ENCODE measurements around the gene ING2. TPM values are rescaled to one million over a fixed set of nuclear protein-coding genes. Genes with fewer than 3 reads are reported as not detected.

ING2 gene
- total and polyA plus RNA-seq, 4 donors = 3.9 to 8.8 (median 5.1) TPM

- Histone ChIP-seq H3K9me3 (ENCODE audit: control insufficient read depth in 4 of 4, low read length in 3 of 4) (no peaks in the 10 kb centered on the region), H3K4me3 (ENCODE audit: low read depth in 1 of 3, low read length in 3 of 3) (peak overlapping the region; percentile 71 to 98 (median 79)), H3K9ac (ENCODE audit: low read depth in 1 of 2, low read length in 2 of 2) (peak overlapping the region; percentile 75 to 76), H3K27ac (ENCODE audit: low read depth in 1 of 2, low read length in 2 of 2) (peak overlapping the region; percentile 87 to 97), H3K36me3 (ENCODE audit: control insufficient read depth in 4 of 4, insufficient read depth in 3 of 4, low read depth in 1 of 4, low read length in 3 of 4) (no peaks in the 10 kb centered on the region), H3K4me1 (ENCODE audit: control insufficient read depth in 4 of 4, insufficient read depth in 4 of 4, low read length in 3 of 4) (peaks cover 6 to 26% (median 9%) of the 10 kb centered on the region in 4 donors), H3K27me3 (ENCODE audit: control insufficient read depth in 4 of 4, insufficient read depth in 4 of 4, low read length in 3 of 4) (no peaks in the 10 kb centered on the region)
- TF ChIP-seq FOXA1 (IDR thresholded peaks at IDR 0.05) = peak; percentile 60
- peak in 1 of 2 donors; percentile 60 for TF ChIP-seq GABPA (IDR thresholded peaks at IDR 0.05 in 1 of 2, conservative IDR thresholded peaks at IDR 0.05 in 1 of 2)
- no peak for TF ChIP-seq JUND (IDR thresholded peaks at IDR 0.05)
- peak in 1 of 2 donors; percentile 63 for TF ChIP-seq EGR1 (IDR thresholded peaks at IDR 0.05; ENCODE audit: low read depth in 2 of 2)
- peak; percentile 75 for TF ChIP-seq SP1 (IDR thresholded peaks at IDR 0.05)
- peak; percentile 55 for TF ChIP-seq YY1 (IDR thresholded peaks at IDR 0.05)
- TF ChIP-seq, protein P1, sequence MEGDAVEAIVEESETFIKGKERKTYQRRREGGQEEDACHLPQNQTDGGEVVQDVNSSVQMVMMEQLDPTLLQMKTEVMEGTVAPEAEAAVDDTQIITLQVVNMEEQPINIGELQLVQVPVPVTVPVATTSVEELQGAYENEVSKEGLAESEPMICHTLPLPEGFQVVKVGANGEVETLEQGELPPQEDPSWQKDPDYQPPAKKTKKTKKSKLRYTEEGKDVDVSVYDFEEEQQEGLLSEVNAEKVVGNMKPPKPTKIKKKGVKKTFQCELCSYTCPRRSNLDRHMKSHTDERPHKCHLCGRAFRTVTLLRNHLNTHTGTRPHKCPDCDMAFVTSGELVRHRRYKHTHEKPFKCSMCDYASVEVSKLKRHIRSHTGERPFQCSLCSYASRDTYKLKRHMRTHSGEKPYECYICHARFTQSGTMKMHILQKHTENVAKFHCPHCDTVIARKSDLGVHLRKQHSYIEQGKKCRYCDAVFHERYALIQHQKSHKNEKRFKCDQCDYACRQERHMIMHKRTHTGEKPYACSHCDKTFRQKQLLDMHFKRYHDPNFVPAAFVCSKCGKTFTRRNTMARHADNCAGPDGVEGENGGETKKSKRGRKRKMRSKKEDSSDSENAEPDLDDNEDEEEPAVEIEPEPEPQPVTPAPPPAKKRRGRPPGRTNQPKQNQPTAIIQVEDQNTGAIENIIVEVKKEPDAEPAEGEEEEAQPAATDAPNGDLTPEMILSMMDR (IDR thresholded peaks at IDR 0.05; ENCODE audit: low read depth, low read length, missing input control) = peak; percentile 39
- TF ChIP-seq RAD21 (IDR thresholded peaks at IDR 0.05) = peak; percentile 57 to 60
- peak; percentile 88 for TF ChIP-seq REST (IDR thresholded peaks at IDR 0.05)
- TF ChIP-seq, protein P2, sequence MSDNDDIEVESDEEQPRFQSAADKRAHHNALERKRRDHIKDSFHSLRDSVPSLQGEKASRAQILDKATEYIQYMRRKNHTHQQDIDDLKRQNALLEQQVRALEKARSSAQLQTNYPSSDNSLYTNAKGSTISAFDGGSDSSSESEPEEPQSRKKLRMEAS (IDR thresholded peaks at IDR 0.05) = no peak
- TF ChIP-seq, protein P3, sequence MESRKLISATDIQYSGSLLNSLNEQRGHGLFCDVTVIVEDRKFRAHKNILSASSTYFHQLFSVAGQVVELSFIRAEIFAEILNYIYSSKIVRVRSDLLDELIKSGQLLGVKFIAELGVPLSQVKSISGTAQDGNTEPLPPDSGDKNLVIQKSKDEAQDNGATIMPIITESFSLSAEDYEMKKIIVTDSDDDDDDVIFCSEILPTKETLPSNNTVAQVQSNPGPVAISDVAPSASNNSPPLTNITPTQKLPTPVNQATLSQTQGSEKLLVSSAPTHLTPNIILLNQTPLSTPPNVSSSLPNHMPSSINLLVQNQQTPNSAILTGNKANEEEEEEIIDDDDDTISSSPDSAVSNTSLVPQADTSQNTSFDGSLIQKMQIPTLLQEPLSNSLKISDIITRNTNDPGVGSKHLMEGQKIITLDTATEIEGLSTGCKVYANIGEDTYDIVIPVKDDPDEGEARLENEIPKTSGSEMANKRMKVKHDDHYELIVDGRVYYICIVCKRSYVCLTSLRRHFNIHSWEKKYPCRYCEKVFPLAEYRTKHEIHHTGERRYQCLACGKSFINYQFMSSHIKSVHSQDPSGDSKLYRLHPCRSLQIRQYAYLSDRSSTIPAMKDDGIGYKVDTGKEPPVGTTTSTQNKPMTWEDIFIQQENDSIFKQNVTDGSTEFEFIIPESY (IDR thresholded peaks at IDR 0.05) = no peak
- WGBS = under 1% methylated on average over 106 of the region's 106 CpGs
- peak; percentile 99 for DNase-seq (ENCODE audit: low spot score)
Measured at GRCh38 chr4:183504064-183504929, 561 bp upstream of the ING2 start.

All from liver (tissue), 9 donors.